Epithelial cell of esophagus (primary cell): ENCODE measurements around the gene SLC35C1.
"Not testable (repeated sequence)": the region's sequence is repeated elsewhere in the genome, so short reads cannot be mapped to it uniquely, and the experiment has no call there.

ENCODE experiments used
- DNase-seq: peaks from one replicate; pipeline ENCODE4 v3.0.0; 2010; ENCODE audit warnings: low read depth
- H3K4me3 ChIP-seq: 2 replicates; pipeline ENCODE4 v1.5.1; 2011; ENCODE audit warnings: mild to moderate bottlenecking, low read length, control low read depth
- TF ChIP-seq, protein P1 (sequence below): IDR thresholded peaks from 2 replicates; pipeline ENCODE4 v1.5.1; 2011; ENCODE audit warnings: low read depth, mild to moderate bottlenecking, low read length, control low read depth, inconsistent platforms; ENCODE audit not compliant: insufficient read depth; ENCODE audit errors: missing control alignments

The SLC35C1 gene

DNA sequence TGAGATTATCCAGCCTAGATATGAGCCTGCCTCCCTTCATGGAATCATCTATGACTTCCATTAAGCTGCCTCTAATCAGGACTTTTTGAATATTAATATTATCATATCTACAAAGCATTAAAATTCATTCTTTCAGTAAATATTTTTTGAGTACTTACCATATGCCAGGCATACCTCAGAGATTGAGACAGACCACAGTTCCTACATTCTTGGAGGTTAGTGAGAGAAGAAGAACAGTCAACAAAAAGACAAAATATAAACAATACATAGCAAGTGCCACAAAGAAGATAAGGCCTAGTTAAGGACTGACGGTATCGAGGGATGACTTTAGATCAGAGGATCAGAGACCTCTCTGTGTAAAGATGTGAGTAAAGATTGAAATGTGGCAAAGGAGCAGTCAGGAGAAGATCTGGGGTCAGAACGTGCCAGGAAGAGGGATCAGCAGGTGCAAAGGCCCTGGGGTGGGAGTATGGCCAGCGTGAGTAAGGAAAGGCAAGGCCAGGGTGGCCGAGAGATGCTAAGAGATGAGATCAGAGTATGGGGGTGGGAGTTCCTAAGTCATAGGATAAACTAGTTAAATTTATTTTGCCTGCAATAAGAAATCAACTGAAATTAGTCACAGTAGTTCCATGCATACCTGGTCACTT is 15.4 kb downstream of the SLC35C1 start:
- no peak for DNase-seq
- H3K4me3 ChIP-seq, result no peak overlapping the region
- TF ChIP-seq, protein P1, sequence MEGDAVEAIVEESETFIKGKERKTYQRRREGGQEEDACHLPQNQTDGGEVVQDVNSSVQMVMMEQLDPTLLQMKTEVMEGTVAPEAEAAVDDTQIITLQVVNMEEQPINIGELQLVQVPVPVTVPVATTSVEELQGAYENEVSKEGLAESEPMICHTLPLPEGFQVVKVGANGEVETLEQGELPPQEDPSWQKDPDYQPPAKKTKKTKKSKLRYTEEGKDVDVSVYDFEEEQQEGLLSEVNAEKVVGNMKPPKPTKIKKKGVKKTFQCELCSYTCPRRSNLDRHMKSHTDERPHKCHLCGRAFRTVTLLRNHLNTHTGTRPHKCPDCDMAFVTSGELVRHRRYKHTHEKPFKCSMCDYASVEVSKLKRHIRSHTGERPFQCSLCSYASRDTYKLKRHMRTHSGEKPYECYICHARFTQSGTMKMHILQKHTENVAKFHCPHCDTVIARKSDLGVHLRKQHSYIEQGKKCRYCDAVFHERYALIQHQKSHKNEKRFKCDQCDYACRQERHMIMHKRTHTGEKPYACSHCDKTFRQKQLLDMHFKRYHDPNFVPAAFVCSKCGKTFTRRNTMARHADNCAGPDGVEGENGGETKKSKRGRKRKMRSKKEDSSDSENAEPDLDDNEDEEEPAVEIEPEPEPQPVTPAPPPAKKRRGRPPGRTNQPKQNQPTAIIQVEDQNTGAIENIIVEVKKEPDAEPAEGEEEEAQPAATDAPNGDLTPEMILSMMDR, result no peak

DNA sequence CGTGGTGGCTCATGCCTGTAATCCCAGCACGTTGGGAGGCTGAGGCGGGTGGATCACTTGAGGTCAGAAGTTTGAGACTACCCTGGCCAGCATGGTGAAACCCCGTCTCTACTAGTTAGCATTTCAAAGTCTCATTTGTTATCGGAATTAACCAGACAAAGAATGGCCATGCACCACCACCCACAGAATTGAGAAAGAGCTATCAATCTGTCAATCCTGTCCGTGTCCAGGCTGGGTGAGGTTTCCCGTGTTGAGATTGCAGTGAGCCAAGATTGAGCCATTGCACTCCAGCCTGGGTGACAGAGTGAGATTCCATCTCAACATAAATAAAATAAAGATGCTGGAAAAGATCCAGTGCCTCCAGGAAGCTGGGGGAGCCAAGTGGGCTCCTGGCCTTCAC is 21.5 kb downstream of the SLC35C1 start:
- not testable (repeated sequence) for H3K4me3 ChIP-seq, DNase-seq

DNA sequence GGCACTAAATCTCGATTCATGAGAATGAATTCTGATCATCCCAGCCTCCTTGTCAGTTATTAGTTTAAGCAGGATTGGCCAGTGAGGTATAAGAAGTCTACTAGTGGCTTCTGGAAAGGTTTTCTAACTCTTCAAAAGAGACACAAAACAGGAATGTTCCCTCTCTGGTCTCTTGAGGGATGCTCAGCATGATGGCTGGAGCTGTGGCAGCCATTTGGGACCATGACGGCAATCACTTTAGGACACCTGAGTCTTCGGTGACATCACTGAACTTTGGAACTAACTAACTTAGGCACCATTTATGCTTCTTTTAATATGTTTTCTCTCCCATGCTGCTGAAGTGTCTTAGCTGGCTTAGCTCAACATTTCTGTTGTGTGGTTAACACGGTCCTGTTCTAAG is 22.2 kb downstream of the SLC35C1 start:
- no peak for DNase-seq
- no peak overlapping the region for H3K4me3 ChIP-seq
- TF ChIP-seq, protein P1, result no peak

DNA sequence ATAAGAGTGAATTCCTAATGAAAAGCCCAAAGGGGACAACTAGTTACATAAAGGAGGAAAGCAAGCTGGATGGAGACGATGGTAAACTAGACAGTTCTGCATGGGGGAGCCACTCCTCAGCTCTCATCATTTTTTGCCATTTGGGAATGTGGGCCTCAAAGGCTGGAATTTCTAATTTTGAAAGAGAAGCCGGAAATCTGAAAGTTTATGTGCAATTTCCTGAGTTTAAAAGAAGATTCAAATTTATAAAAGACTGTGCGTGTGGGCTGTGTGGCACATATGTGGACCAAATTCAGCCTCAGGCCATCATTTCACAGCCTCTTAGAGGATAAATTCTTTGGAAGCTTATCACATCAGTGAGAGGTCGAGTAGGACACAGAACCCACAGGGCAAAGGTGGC is 24.0 kb downstream of the SLC35C1 start:
- no peak for DNase-seq
- H3K4me3 ChIP-seq, result no peak overlapping the region
- TF ChIP-seq, protein P1, result no peak

DNA sequence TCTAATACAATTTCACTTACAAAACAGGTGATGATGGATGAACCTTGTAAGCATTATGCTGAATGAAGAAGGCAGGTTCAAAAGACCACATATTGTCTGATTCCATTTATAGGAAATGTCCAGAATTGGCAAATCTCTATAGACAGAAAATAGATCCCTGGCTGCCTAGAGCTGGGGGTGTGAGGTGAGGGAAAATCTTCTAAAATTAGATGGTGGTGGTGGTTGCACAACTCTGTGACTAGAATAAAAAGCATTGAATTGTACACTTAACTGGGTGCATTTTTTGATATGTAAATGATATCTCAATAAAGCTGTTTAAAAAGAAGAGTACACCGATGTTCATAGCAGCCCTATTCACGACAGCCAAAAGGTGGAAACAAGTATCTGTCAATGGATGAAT is 25.6 kb downstream of the SLC35C1 start:
- TF ChIP-seq, protein P1, result no peak
- no peak for DNase-seq
- H3K4me3 ChIP-seq, result no peak overlapping the region

DNA sequence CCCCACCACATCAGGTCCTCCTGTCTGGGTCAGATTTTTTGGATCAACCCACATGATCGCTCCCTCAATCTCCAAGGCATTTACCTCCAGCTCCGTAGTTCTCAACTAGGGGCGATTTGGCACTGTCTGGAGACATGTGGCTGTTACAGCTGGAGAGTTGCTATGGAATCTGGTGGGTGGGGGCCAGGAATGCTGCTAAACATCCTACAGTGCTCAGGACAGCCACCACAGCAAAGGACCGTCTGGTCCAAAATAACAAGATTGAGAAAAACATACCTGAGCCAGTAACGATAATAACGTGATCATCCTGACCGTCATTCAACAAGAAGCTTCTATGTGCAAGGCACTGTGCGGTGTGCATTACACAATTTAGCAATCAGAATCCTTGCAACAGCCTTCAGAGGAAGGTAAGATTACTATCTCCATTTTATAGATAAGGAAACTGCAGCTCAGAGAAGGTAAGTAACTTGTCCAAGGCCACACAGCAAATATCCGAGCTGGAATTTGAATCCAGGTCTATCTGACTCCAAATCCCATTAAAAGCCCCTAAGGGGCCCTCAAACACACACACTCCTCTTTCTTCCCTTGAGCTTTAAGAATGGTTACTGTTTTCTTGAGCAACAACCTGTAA is 28.0 kb downstream of the SLC35C1 start:
- no peak overlapping the region for H3K4me3 ChIP-seq
- DNase-seq, result no peak
- TF ChIP-seq, protein P1, result no peak

DNA sequence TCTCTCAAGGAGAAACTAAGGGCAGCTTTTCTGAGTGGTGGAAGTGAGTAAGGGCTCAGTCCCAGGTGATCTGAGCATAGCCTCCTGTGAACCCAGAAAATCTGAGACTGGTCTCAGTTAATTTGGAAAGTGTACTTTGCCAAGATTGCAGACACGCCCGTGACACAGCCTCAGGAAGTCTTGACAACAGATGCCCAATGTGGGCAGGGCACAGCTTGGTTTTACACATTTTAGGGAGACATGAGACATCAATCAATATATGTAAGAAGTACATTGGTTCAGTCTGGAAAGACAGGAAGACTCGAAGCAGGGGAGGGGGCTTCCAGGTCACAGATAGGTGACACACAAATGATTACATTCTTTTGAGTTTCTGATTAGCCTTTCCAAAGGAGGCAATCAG is 28.8 kb downstream of the SLC35C1 start:
- DNase-seq, result no peak
- TF ChIP-seq, protein P1, result no peak

More for the DNA sequence above, 28.8 kb downstream of the SLC35C1 start:
- H3K4me3 ChIP-seq, result no peak overlapping the region
